Measurements from ENCODE around the gene ZNF385A. TPM values are rescaled to one million over a fixed set of nuclear protein-coding genes. Genes with fewer than 3 reads are reported as not detected.

Gene ZNF385A
- total and polyA plus RNA-seq, 2 of the 4 experiments (the other 2 are of a cell fraction): 0.36 to 2.5 TPM

- Histone ChIP-seq H2AFZ (replicated peaks; ENCODE audit: low read length, poor library complexity) (no peak overlapping the region), H3K9me1 (ENCODE audit: insufficient read depth, low read length) (no peaks in the 10 kb centered on the region; the same call in 1 of the 2 replicates), H3K27me3 (ENCODE audit: control insufficient read depth, insufficient read depth, low read length) (no peaks in the 10 kb centered on the region), H3K79me1 (ENCODE audit: low read depth in 1 of 2, low read length in 2 of 2) (peaks cover 0 to 4% of the 10 kb centered on the region in 2 experiments; a peak in 2 of 4 replicates), H3K14ac (replicated peaks; ENCODE audit: low read depth, low read length) (no peak overlapping the region), H2BK5ac (ENCODE audit: low read depth, low read length, poor library complexity, severe bottlenecking) (no peak overlapping the region), H3K4ac (ENCODE audit: low read depth, low read length) (no peak overlapping the region), H3K4me1 (ENCODE audit: control insufficient read depth, insufficient read depth, low read length) (peaks cover 11% of the 10 kb centered on the region), H2AK9ac (replicated peaks; ENCODE audit: low read depth, low read length, poor library complexity) (no peak overlapping the region), H2BK120ac (ENCODE audit: low read depth, low read length) (no peak overlapping the region), H4K8ac (ENCODE audit: low read depth in 2 of 2, low read length in 2 of 2) (no peak overlapping the region), H3K9me3 (ENCODE audit: control insufficient read depth, insufficient read depth, low read length) (no peaks in the 10 kb centered on the region), H3K18ac (ENCODE audit: low read depth, low read length) (no peak overlapping the region), H3K4me2 (ENCODE audit: low read depth, low read length) (no peak overlapping the region), H4K91ac (ENCODE audit: insufficient read depth, low read depth, low read length) (no peak overlapping the region), H4K5ac (ENCODE audit: low read depth, low read length) (no peak overlapping the region), H3K9ac (ENCODE audit: low read depth, low read length) (no peak overlapping the region), H3K23ac (ENCODE audit: low read depth, low read length) (no peak overlapping the region), H3K36me3 (ENCODE audit: control insufficient read depth, insufficient read depth, low read length) (peaks cover 17% of the 10 kb centered on the region), H2BK20ac (ENCODE audit: low read depth, low read length) (no peak overlapping the region), H2BK15ac (ENCODE audit: low read depth, low read length) (no peak overlapping the region), H3K4me3 (ENCODE audit: insufficient read depth, low read depth, low read length) (no peak overlapping the region), H4K20me1 (ENCODE audit: insufficient read depth, low read length) (peaks cover 9% of the 10 kb centered on the region), H3K56ac (ENCODE audit: extremely low read depth, insufficient read depth, low read length) (no peak overlapping the region), H2AK5ac (ENCODE audit: low read depth, low read length) (no peak overlapping the region), H3K27ac (ENCODE audit: insufficient read depth, low read length) (no peak overlapping the region)
- ChIA-PET CTCF (no interaction called here), POLR2A (ENCODE audit: unreplicated experiment) (no interaction called here)
- BruUV-seq (replicated peaks): no TSS peak
- no peak for TF ChIP-seq CEBPB (IDR thresholded peaks at IDR 0.05; ENCODE audit: low read depth, low read length)
- TF ChIP-seq FOS (IDR thresholded peaks at IDR 0.05; ENCODE audit: low read depth, low read length): no peak
- TF ChIP-seq CHD1 (IDR thresholded peaks at IDR 0.05; ENCODE audit: low read depth, low read length): no peak
- no peak for TF ChIP-seq RAD21 (IDR thresholded peaks at IDR 0.05; ENCODE audit: low read length)
- no peak for TF ChIP-seq ELK1 (IDR thresholded peaks at IDR 0.05; ENCODE audit: borderline replicate concordance, low read depth, low read length)
- no peak for TF ChIP-seq RCOR1 (IDR thresholded peaks at IDR 0.05; ENCODE audit: insufficient replicate concordance, low read length)
- TF ChIP-seq POLR2A (IDR thresholded peaks at IDR 0.05; ENCODE audit: low read depth, low read length): no peak
- TF ChIP-seq CTCF (conservative IDR thresholded peaks at IDR 0.05; ENCODE audit: low read depth, low read length): no peak
- TF ChIP-seq MAZ (IDR thresholded peaks at IDR 0.05; ENCODE audit: borderline replicate concordance, low read depth, low read length): no peak
- dilution Hi-C loops (cut with HindIII; ENCODE audit: low sequenced_read_pairs, unreplicated experiment): no loop called here
- WGBS, 2 experiments (ENCODE audit: extremely low coverage in 2 of 2, insufficient read length in 1 of 2): no CpG with 5 or more reads among the region's 3 CpGs
- intact Hi-C loops (cut with micrococcal nuclease): no loop called here
- no peak for DNase-seq
- in situ Hi-C loops (cut with MboI; ENCODE audit: low sequenced_read_pairs): no loop called here
- no peak for ATAC-seq (ENCODE audit: low read depth)
Observed at GRCh38 chr12:54389134-54389508, 4.6 kb upstream of the ZNF385A start.
